ENCODE measurements around the gene DGKE.

DGKE gene

GRCh38 chr17:56804454-56804853 is 29.5 kb upstream of the DGKE start:
- DNase-seq (ENCODE audit: low read depth, low spot score): no peak
- H3K4me3 ChIP-seq (ENCODE audit: low read depth, low read length): no peak overlapping the region
- in situ Hi-C loops (cut with HindIII; ENCODE audit: low sequenced_read_pairs): no loop called here
- no peak for TF ChIP-seq CTCF (IDR thresholded peaks at IDR 0.05; ENCODE audit: low read depth, low read length)

- no peak for TF ChIP-seq CTCF (IDR thresholded peaks at IDR 0.05; ENCODE audit: low read depth, low read length)
- in situ Hi-C loops (cut with HindIII; ENCODE audit: low sequenced_read_pairs): no loop called here
- H3K4me3 ChIP-seq (ENCODE audit: low read depth, low read length): no peak overlapping the region
- DNase-seq (ENCODE audit: low read depth, low spot score): no peak
These were observed 27.0 kb upstream of the DGKE start for GRCh38 chr17:56806949-56807348.

GRCh38 chr17:56807723-56808122 is 26.2 kb upstream of the DGKE start:
- H3K4me3 ChIP-seq (ENCODE audit: low read depth, low read length): no peak overlapping the region
- no peak for TF ChIP-seq CTCF (IDR thresholded peaks at IDR 0.05; ENCODE audit: low read depth, low read length)
- DNase-seq (ENCODE audit: low read depth, low spot score): no peak
- in situ Hi-C loops (cut with HindIII; ENCODE audit: low sequenced_read_pairs): no loop called here

GRCh38 chr17:56808503-56808902 is 25.4 kb upstream of the DGKE start:
- in situ Hi-C loops (cut with HindIII; ENCODE audit: low sequenced_read_pairs): no loop called here
- no peak for TF ChIP-seq CTCF (IDR thresholded peaks at IDR 0.05; ENCODE audit: low read depth, low read length)
- DNase-seq (ENCODE audit: low read depth, low spot score): no peak
- H3K4me3 ChIP-seq (ENCODE audit: low read depth, low read length): no peak overlapping the region

GRCh38 chr17:56809106-56809819 is 24.7 kb upstream of the DGKE start:
- DNase-seq (ENCODE audit: low read depth, low spot score): no peak
- no peak for TF ChIP-seq CTCF (IDR thresholded peaks at IDR 0.05; ENCODE audit: low read depth, low read length)
- in situ Hi-C loops (cut with HindIII; ENCODE audit: low sequenced_read_pairs): no loop called here
- H3K4me3 ChIP-seq (ENCODE audit: low read depth, low read length): no peak overlapping the region

- TF ChIP-seq CTCF (IDR thresholded peaks at IDR 0.05; ENCODE audit: low read depth, low read length): no peak
- H3K4me3 ChIP-seq (ENCODE audit: low read depth, low read length): no peak overlapping the region
- in situ Hi-C loops (cut with HindIII; ENCODE audit: low sequenced_read_pairs): no loop called here
- DNase-seq (ENCODE audit: low read depth, low spot score): no peak
These were observed 24.2 kb upstream of the DGKE start for GRCh38 chr17:56809820-56810179.
